A673 (cell line): Measurements from ENCODE around the gene UTRN. TPM values are rescaled to one million over a fixed set of nuclear protein-coding genes. Genes with fewer than 3 reads are reported as not detected.

ENCODE experiments used
- BruUV-seq: library from RNA; stranded (reverse); fragments of 400-500 nt; replicated peaks from 2 replicates; lab custom pipeline; 2021; lab: Mats Ljungman, UMichigan
- CTCF ChIA-PET: fragments of 300-600 bp; sonication (Branson Sonifier 250); formaldehyde crosslinking; loops from one replicate; lab custom pipeline; 2022; ENCODE audit warnings: antibody characterized with exemption; lab: Charles Lee
- POLR2A ChIA-PET: fragments of 300-600 bp; sonication (Branson Sonifier 250); formaldehyde crosslinking; loops from one replicate; lab custom pipeline; 2022; ENCODE audit warnings: antibody characterized with exemption; ENCODE audit not compliant: low non-redundant PET; lab: Charles Lee
- DNase-seq: peaks from one replicate; pipeline ENCODE4 v3.0.0-alpha.2; 2015; ENCODE audit warnings: low spot score
- H3K27ac ChIP-seq: fragments of 200-600 bp; sonication (generic); 2 replicates; pipeline ENCODE4 v1.5.1; 2016; ENCODE audit warnings: mixed run types, low read depth, mild to moderate bottlenecking, mixed read lengths, antibody characterized with exemption, low read length; ENCODE audit not compliant: poor library complexity, severe bottlenecking
- H3K27me3 ChIP-seq: fragments of 200-600 bp; sonication (generic); replicated peaks from 2 replicates; pipeline ENCODE4 v1.6.1; 2017; ENCODE audit warnings: mixed run types, low read depth, mild to moderate bottlenecking, mixed read lengths, antibody characterized with exemption, low read length; ENCODE audit not compliant: insufficient read depth, poor library complexity
- H3K36me3 ChIP-seq: fragments of 200-600 bp; sonication (generic); 2 replicates; pipeline ENCODE4 v1.6.1; 2016; ENCODE audit warnings: mixed run types, mild to moderate bottlenecking, mixed read lengths, antibody characterized with exemption, low read length; ENCODE audit not compliant: insufficient read depth, poor library complexity, severe bottlenecking
- H3K4me1 ChIP-seq: fragments of 200-600 bp; sonication (generic); 2 replicates; pipeline ENCODE4 v1.6.1; 2017; ENCODE audit warnings: mixed run types, mild to moderate bottlenecking, mixed read lengths, antibody characterized with exemption, low read length; ENCODE audit not compliant: insufficient read depth, poor library complexity, severe bottlenecking
- H3K4me3 ChIP-seq: fragments of 200-600 bp; sonication (generic); 2 replicates; pipeline ENCODE4 v1.5.1; 2016; ENCODE audit warnings: low read depth, mixed run types, mild to moderate bottlenecking, mixed read lengths, low read length; ENCODE audit not compliant: poor library complexity, severe bottlenecking
- H3K9me3 ChIP-seq: fragments of 200-600 bp; sonication (generic); 2 replicates; pipeline ENCODE4 v1.6.1; 2016; ENCODE audit warnings: mixed run types, low read depth, mild to moderate bottlenecking, mixed read lengths, antibody characterized with exemption, low read length; ENCODE audit not compliant: poor library complexity, severe bottlenecking
- EZH2 ChIP-seq: fragments of 200-600 bp; sonication (generic); IDR thresholded peaks from 2 replicates; pipeline ENCODE4 v1.6.1; 2017; ENCODE audit warnings: borderline replicate concordance, low read depth, mild to moderate bottlenecking, mixed read lengths, antibody characterized with exemption, low read length; ENCODE audit not compliant: poor library complexity, severe bottlenecking
- intact Hi-C: fragments of 100-400 bp; cut with micrococcal nuclease; formaldehyde crosslinking; loops from one replicate; pipeline ENCODE4 v1.10.0; 2022; ENCODE audit not compliant: unreplicated experiment
- total RNA-seq: library from RNA; stranded (reverse); gene quantifications from 2 replicates; pipeline ENCODE4 v1.2.3, GENCODE V29; 2021
- TF ChIP-seq, protein P1 (sequence below): fragments of 300-800, 200-600 bp; sonication (generic); conservative IDR thresholded peaks from 2 replicates; pipeline ENCODE4 v1.5.1; 2017; ENCODE audit warnings: low read depth, mild to moderate bottlenecking, antibody characterized with exemption, low read length, moderate library complexity, mixed read lengths

Gene UTRN
- total RNA-seq, 1 experiment from 2014 or later, result 75.2 TPM

DNA sequence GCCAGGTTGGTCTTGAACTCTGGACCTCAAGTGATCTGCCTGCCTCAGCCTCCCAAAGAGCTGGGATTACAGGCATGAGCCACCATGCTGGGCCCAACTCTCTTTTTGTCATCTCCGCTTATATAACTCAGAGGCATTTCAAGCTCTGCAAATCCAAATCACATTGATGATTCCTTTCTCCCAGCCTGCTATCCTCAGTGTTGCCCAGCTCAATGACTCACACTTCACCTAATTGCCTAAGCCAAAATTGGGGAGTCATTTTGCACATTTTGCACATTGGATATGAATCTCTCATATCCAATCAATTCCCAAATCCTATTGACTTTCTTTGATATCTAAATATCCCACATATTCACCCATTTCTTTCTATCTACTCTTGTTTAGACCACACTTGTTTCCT, 3.9 kb downstream of the UTRN start:
- TF ChIP-seq EZH2, result no peak
- TF ChIP-seq, protein P1, sequence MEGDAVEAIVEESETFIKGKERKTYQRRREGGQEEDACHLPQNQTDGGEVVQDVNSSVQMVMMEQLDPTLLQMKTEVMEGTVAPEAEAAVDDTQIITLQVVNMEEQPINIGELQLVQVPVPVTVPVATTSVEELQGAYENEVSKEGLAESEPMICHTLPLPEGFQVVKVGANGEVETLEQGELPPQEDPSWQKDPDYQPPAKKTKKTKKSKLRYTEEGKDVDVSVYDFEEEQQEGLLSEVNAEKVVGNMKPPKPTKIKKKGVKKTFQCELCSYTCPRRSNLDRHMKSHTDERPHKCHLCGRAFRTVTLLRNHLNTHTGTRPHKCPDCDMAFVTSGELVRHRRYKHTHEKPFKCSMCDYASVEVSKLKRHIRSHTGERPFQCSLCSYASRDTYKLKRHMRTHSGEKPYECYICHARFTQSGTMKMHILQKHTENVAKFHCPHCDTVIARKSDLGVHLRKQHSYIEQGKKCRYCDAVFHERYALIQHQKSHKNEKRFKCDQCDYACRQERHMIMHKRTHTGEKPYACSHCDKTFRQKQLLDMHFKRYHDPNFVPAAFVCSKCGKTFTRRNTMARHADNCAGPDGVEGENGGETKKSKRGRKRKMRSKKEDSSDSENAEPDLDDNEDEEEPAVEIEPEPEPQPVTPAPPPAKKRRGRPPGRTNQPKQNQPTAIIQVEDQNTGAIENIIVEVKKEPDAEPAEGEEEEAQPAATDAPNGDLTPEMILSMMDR, result no peak
- no TSS peak for BruUV-seq
- POLR2A ChIA-PET, result no interaction called here

GRCh38 chr6:144292372-144292771, 7.2 kb downstream of the UTRN start:
- intact Hi-C loops, result no loop called here
- no peak for TF ChIP-seq EZH2
- TF ChIP-seq, protein P1, result no peak
- no peak overlapping the region for H3K27ac ChIP-seq
- no peak for DNase-seq
- ChIA-PET POLR2A (no interaction called here), CTCF (no interaction called here)
- no peaks in the 10 kb centered on the region for H3K36me3 ChIP-seq
- no peaks in the 10 kb centered on the region for H3K27me3 ChIP-seq
- H3K9me3 ChIP-seq, result no peaks in the 10 kb centered on the region
- H3K4me3 ChIP-seq, result no peak overlapping the region
- peaks cover 9% of the 10 kb centered on the region for H3K4me1 ChIP-seq
- BruUV-seq, result no TSS peak

More for the DNA sequence above, 3.9 kb downstream of the UTRN start:
- Histone ChIP-seq H3K27me3 (no peaks in the 10 kb centered on the region), H3K4me1 (peaks cover 7% of the 10 kb centered on the region), H3K4me3 (no peak overlapping the region), H3K36me3 (no peaks in the 10 kb centered on the region), H3K27ac (no peak overlapping the region), H3K9me3 (no peaks in the 10 kb centered on the region)
- CTCF ChIA-PET, result no interaction called here
- intact Hi-C loops, result loop anchor here (5.0 to 10.0 kb wide), 3 partner anchors 53 to 196 kb away; no protein-coding TSS in a partner anchor
- no peak for DNase-seq

- no peaks in the 10 kb centered on the region for H3K9me3 ChIP-seq
- ChIA-PET POLR2A (no interaction called here), CTCF (no interaction called here)
- peak; percentile 5 for DNase-seq
- H3K4me3 ChIP-seq, result no peak overlapping the region
- H3K27ac ChIP-seq, result no peak overlapping the region
- H3K4me1 ChIP-seq, result peaks cover 9% of the 10 kb centered on the region
- no peaks in the 10 kb centered on the region for H3K36me3 ChIP-seq
- TF ChIP-seq, protein P1, result no peak
- H3K27me3 ChIP-seq, result no peaks in the 10 kb centered on the region
- intact Hi-C loops, result no loop called here
- BruUV-seq, result no TSS peak
These were observed 8.9 kb downstream of the UTRN start for GRCh38 chr6:144294016-144294415.
